Erythroblast (primary cell): ENCODE measurements around the gene PGC.

Source experiments
- GATA1 ChIP-seq: IDR thresholded peaks from 2 replicates; pipeline ENCODE4 v1.6.1; 2011; ENCODE audit warnings: low read depth, mild to moderate bottlenecking, control low read depth, low read length, moderate library complexity
- POLR2A ChIP-seq: IDR thresholded peaks from 2 replicates; pipeline ENCODE4 v1.6.1; 2011; ENCODE audit warnings: mild to moderate bottlenecking, low read length

DNA sequence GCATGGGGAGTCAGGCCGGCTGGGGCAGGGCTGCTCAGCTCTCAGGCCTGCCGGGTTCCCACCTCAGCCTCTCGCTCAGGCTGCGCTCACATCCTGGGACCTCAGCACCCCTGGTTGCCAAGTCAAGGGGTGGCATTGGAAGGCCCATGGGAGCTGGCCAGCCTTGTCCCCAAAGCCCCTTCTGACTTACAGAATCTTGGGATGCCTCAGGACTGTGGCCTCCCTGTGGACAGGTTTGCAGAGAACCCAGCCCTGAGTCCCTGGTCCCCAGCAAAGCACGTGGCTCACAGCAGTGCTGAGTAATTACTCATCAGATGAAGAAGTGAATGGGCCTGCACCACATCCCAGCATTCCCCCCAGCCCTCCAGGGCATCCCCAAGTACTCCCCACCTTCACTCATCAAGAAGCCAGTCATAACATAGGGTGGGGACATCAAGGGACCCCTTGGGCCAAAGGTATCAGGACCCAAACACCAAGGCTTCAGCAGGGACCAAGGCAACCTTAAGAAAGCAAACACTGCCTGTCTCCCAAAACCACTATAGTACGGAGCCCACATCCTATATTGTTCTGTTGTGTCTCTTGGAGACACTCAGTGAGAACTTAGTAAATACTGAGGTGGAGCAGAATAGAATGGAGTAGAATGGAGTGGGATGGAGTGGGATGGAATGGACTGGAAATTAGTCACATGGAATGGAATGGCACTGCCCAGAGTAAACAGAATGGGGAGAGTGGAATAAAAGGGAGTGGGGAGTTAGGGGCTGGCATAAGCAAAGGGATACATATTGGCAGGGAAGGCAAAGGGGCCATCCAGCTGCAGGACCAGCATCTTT is 3.6 kb downstream of the PGC start:
- no peak for TF ChIP-seq POLR2A
- TF ChIP-seq GATA1, result no peak
